Sigmoid colon (tissue), 7 donors: ENCODE measurements around the gene KLHL2. TPM values are rescaled to one million over a fixed set of nuclear protein-coding genes. Genes with fewer than 3 reads are reported as not detected.

Experiments
- DNase-seq: peaks from one replicate; pipeline ENCODE4 v3.0.0-alpha.2; 2019
- H3K27ac ChIP-seq, 4 donors: fragments of 200-600 bp; sonication (generic); one replicate each; pipeline ENCODE4 v1.5.1; 2016 to 2019; ENCODE audit warnings: mild to moderate bottlenecking in 1 of 4
- H3K27me3 ChIP-seq, 3 donors: fragments of 200-600 bp; sonication (generic); one replicate each; pipeline ENCODE4 v1.5.1; 2019; ENCODE audit warnings: mild to moderate bottlenecking in 1 of 3
- H3K36me3 ChIP-seq, 4 donors: fragments of 200-600 bp; sonication (generic); one replicate each; pipeline ENCODE4 v1.5.1; 2016 to 2019
- H3K4me1 ChIP-seq, 4 donors: fragments of 200-600 bp; sonication (generic); one replicate each; pipeline ENCODE4 v1.5.1; 2017 to 2019
- H3K4me3 ChIP-seq, 4 donors: fragments of 200-600 bp; sonication (generic); one replicate each; pipeline ENCODE4 v1.5.1; 2017 to 2019; ENCODE audit warnings: mild to moderate bottlenecking in 2 of 4, moderate library complexity in 1 of 4
- H3K9me3 ChIP-seq, 4 donors: fragments of 200-600 bp in 3 of 4; sonication (generic) in 3 of 4; one replicate each; pipeline versions ENCODE4 v1.5.1 to v1.6.1; 2013 to 2019
- EP300 ChIP-seq, 4 donors: sonication (generic); formaldehyde crosslinking; IDR thresholded peaks; one replicate each; pipeline ENCODE4 v1.6.1; 2017; ENCODE audit warnings: antibody characterized with exemption in 4 of 4
- POLR2A ChIP-seq, 2 donors: fragments of 450-650 bp; IDR thresholded peaks; one replicate each; pipeline ENCODE4 v1.6.1; 2016; ENCODE audit warnings: antibody characterized with exemption in 2 of 2, mild to moderate bottlenecking in 2 of 2, moderate library complexity in 2 of 2
- POLR2AphosphoS5 ChIP-seq, 4 donors: sonication (generic); formaldehyde crosslinking; IDR thresholded peaks; one replicate each; pipeline ENCODE4 v1.6.1; 2017; ENCODE audit warnings: antibody characterized with exemption in 4 of 4
- WGBS, 2 donors: extraction: QIAGEN DNeasy Blood & Tissue Kit; methylation state at CpG; one replicate each; pipeline ENCODE4 v1.1.7; 2013; 5-methylcytosine and 5-hydroxymethylcytosine counted together
- intact Hi-C: fragments of 100-400 bp; cut with DNase I; formaldehyde crosslinking; loops from one replicate; pipeline ENCODE4 v1.15.1; 2023
- polyA plus RNA-seq, 3 donors: library from polyadenylated mRNA; stranded (reverse); fragments of 200-250 nt; gene quantifications; one replicate each; pipeline ENCODE4 v1.2.3, GENCODE V29; 2013
- total RNA-seq, 4 donors: library from RNA; depleted of rRNA; stranded (reverse); fragments of >200 nt; gene quantifications; one replicate each; pipeline ENCODE4 v1.1.0, GENCODE V29; 2016
- TF ChIP-seq, protein P1 (sequence below), 4 experiments: fragments of 450-650 bp in 3 of 4; fragments of 200-600 bp in 1 of 4; IDR thresholded peaks; one replicate each; pipeline ENCODE4 v1.5.1; 2016 to 2019; ENCODE audit warnings: antibody characterized with exemption in 4 of 4, mild to moderate bottlenecking in 3 of 4, moderate library complexity in 2 of 4
- donor health status: healthy with polysubstance abuse.
- donor health status: Bipolar disorder and iron deficiency.
- donor health status: healthy.

Gene KLHL2
- total and polyA plus RNA-seq, 7 donors: 9.2 to 25.7 (median 14.4) TPM

DNA sequence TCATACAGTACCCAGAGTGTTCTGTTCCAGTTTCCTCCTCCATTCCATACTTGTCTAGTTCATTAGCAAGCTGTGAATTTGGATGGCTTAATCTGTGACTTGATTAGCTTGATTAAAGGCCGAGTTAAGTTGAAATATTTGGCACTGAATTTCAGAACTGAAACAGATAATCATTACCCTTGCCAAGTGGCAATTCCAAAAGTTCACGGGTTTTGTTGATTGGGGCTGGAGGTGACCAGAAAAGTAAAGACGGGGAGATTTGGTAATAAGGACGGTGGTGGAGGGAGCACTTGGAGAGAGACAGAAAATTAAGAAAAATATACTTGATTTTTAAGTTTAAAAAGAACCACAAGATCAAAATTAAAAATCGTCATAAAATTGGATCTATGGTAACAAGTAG is 21.9 kb upstream of the KLHL2 start:
- intact Hi-C loops: no loop called here
- Histone ChIP-seq H3K4me3 (no peak overlapping the region), H3K9me3 (no peaks in the 10 kb centered on the region), H3K27me3 (no peaks in the 10 kb centered on the region), H3K27ac (no peak overlapping the region), H3K36me3 (no peaks in the 10 kb centered on the region), H3K4me1 (no peaks in the 10 kb centered on the region)
- WGBS, 2 donors: 79 to 87% methylated on average over 5 of the region's 5 CpGs
- TF ChIP-seq POLR2A (IDR thresholded peaks at IDR 0.05) (no peak), POLR2AphosphoS5 (IDR thresholded peaks at IDR 0.05) (no peak), EP300 (IDR thresholded peaks at IDR 0.05) (no peak)
- TF ChIP-seq, protein P1, sequence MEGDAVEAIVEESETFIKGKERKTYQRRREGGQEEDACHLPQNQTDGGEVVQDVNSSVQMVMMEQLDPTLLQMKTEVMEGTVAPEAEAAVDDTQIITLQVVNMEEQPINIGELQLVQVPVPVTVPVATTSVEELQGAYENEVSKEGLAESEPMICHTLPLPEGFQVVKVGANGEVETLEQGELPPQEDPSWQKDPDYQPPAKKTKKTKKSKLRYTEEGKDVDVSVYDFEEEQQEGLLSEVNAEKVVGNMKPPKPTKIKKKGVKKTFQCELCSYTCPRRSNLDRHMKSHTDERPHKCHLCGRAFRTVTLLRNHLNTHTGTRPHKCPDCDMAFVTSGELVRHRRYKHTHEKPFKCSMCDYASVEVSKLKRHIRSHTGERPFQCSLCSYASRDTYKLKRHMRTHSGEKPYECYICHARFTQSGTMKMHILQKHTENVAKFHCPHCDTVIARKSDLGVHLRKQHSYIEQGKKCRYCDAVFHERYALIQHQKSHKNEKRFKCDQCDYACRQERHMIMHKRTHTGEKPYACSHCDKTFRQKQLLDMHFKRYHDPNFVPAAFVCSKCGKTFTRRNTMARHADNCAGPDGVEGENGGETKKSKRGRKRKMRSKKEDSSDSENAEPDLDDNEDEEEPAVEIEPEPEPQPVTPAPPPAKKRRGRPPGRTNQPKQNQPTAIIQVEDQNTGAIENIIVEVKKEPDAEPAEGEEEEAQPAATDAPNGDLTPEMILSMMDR (IDR thresholded peaks at IDR 0.05): no peak
- DNase-seq: no peak

DNA sequence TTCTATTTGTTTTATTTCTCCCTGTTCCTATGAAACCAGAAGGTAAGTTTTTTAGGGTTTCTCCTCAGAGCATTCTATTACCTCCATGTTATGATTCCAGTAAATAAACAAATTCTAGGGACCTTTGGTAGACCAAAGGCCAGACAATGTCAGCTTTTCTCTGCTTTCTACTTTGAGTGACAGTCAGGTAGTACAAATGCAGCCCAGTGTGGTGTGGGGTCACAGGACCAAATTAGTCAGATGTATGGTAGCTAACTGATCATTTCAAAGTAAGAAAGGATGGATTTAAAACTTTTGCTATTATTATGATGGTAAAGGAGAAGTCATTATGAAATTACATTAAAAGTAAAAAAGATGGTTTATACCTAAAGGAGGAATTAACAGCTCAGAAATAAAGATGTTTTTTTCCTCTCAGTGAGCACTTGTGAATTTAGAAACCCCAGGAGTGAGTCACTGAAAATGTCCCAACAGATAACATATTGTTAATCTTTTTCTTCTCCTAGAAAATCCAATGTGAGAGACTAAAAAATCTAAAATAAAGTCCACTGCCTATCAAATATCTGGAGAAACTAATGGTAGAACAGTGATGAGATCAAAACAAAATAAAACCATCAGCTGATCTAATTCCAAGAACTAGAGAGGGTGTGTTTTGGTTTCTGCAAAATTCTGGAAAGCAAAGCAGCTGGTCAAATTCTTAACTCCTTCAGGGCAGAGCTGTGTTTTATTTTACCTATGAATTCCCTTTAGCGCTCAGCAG is 16.6 kb upstream of the KLHL2 start:
- DNase-seq: no peak
- Histone ChIP-seq H3K4me3 (no peak overlapping the region), H3K27ac (no peak overlapping the region), H3K9me3 (no peaks in the 10 kb centered on the region), H3K36me3 (no peaks in the 10 kb centered on the region), H3K27me3 (no peaks in the 10 kb centered on the region), H3K4me1 (no peaks in the 10 kb centered on the region)
- WGBS, 2 donors: 90 to 96% methylated on average over 1 of the region's 1 CpG
- intact Hi-C loops: no loop called here
- TF ChIP-seq, protein P1 (IDR thresholded peaks at IDR 0.05): no peak
- TF ChIP-seq POLR2A (IDR thresholded peaks at IDR 0.05) (no peak), EP300 (IDR thresholded peaks at IDR 0.05) (no peak), POLR2AphosphoS5 (IDR thresholded peaks at IDR 0.05) (no peak)

DNA sequence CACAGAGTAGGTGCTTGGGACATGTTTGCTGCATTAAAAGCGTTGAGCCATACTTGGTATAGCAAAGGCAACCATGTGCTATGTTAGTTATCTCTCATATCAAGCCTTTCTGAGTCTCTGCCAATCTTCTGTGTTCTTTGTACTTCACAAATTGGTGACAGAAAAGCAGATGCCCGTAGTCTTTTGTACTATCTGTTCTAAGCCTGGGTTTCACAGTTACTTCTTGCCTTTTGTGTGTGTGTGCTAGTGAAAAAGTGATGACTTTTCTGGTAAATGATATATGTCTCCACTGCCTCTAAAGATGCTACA is 16.1 kb upstream of the KLHL2 start:
- TF ChIP-seq, protein P1 (IDR thresholded peaks at IDR 0.05): no peak
- no peak for TF ChIP-seq POLR2AphosphoS5 (IDR thresholded peaks at IDR 0.05)
- no peak for TF ChIP-seq POLR2A (IDR thresholded peaks at IDR 0.05)
- TF ChIP-seq EP300 (IDR thresholded peaks at IDR 0.05): no peak
- Histone ChIP-seq H3K4me3 (no peak overlapping the region), H3K4me1 (no peaks in the 10 kb centered on the region), H3K36me3 (no peaks in the 10 kb centered on the region), H3K9me3 (no peaks in the 10 kb centered on the region), H3K27me3 (no peaks in the 10 kb centered on the region), H3K27ac (no peak overlapping the region)
- DNase-seq: no peak
- WGBS, 2 donors: 63 to 68% methylated on average over 2 of the region's 2 CpGs
- intact Hi-C loops: no loop called here

DNA sequence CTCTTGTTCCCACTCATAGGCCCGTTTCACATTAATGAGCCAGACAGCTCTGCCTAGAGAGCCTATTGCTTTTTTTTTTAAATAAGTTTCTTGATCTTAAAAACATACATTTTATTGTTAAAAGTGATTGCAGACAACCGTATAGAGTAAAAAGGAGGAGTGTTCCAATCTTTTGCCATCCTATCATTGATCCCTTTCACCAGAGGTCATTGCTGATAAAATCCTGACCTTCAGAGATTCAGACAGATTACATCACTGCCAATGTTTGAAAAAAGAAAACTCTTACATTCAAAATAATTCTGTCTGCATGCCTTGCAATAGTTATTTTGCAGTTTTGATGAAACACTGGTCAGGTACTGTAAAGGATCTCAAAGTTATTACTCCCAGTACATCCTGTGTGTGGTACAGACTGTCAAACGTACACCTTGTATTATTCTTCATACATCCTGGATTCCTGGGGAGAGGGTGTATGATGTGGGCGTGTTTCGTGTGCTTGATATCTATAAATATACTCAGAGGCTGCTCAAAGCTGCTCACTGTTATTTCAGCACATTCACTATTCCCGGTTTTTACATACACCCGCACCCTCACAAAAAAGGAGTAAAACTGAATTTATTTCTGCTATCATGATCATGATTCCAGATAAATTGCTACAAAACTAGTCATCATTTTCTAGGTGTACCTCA is 15.4 kb upstream of the KLHL2 start:
- no peak overlapping the region for H3K4me3 ChIP-seq
- no peaks in the 10 kb centered on the region for H3K9me3 ChIP-seq
- no peak for TF ChIP-seq EP300 (IDR thresholded peaks at IDR 0.05)
- TF ChIP-seq POLR2A (IDR thresholded peaks at IDR 0.05): no peak
- TF ChIP-seq POLR2AphosphoS5 (IDR thresholded peaks at IDR 0.05): no peak
- TF ChIP-seq, protein P1 (IDR thresholded peaks at IDR 0.05): no peak
- no peaks in the 10 kb centered on the region for H3K27me3 ChIP-seq
- H3K4me1 ChIP-seq: no peaks in the 10 kb centered on the region
- H3K27ac ChIP-seq: no peak overlapping the region
- WGBS, 2 donors: 48 to 72% methylated on average over 7 of the region's 7 CpGs
- no peaks in the 10 kb centered on the region for H3K36me3 ChIP-seq
- DNase-seq: no peak
- intact Hi-C loops: no loop called here
